GM18858 (cell line): ENCODE measurements around the gene PAX7.
"Not testable (repeated sequence)": the region's sequence is repeated elsewhere in the genome, so short reads cannot be mapped to it uniquely, and the experiment has no call there.

ENCODE experiments used
- ATAC-seq: cut with Tn5 transposase; IDR thresholded peaks from one replicate; pipeline ENCODE4 v1.9.1; 2021; ENCODE audit not compliant: unreplicated experiment

Gene PAX7

GRCh38 chr1:18630511-18631495, at the start of gene PAX7:
TSS of gene PAX7 (plus strand) at chr1:18630846. CDS start at chr1:18631604, 758 bp downstream.
- ATAC-seq: no peak

- no peak for ATAC-seq
Observed at GRCh38 chr1:18581420-18581880, 49.2 kb upstream of the PAX7 start.

GRCh38 chr1:18582890-18583289, 47.8 kb upstream of the PAX7 start:
- no peak for ATAC-seq

- ATAC-seq: no peak
Observed at GRCh38 chr1:18583326-18583941, 47.2 kb upstream of the PAX7 start.

GRCh38 chr1:18586016-18586415, 44.6 kb upstream of the PAX7 start:
- ATAC-seq: not testable (repeated sequence)

GRCh38 chr1:18588093-18588492, 42.6 kb upstream of the PAX7 start:
- ATAC-seq: no peak

GRCh38 chr1:18592368-18592767, 38.3 kb upstream of the PAX7 start:
- no peak for ATAC-seq

- no peak for ATAC-seq
Observed at GRCh38 chr1:18597160-18598042, 33.2 kb upstream of the PAX7 start.

- no peak for ATAC-seq
Observed at GRCh38 chr1:18599086-18599485, 31.6 kb upstream of the PAX7 start.

GRCh38 chr1:18599704-18600103, 30.9 kb upstream of the PAX7 start:
- no peak for ATAC-seq

GRCh38 chr1:18602533-18603211, 28.0 kb upstream of the PAX7 start:
- no peak for ATAC-seq

- ATAC-seq: no peak
Observed at GRCh38 chr1:18603212-18603852, 27.3 kb upstream of the PAX7 start.

- no peak for ATAC-seq
Observed at GRCh38 chr1:18606443-18607288, 24.0 kb upstream of the PAX7 start.

- no peak for ATAC-seq
Observed at GRCh38 chr1:18607289-18607760, 23.3 kb upstream of the PAX7 start.

- no peak for ATAC-seq
Observed at GRCh38 chr1:18608534-18608933, 22.1 kb upstream of the PAX7 start.

GRCh38 chr1:18611311-18611710, 19.3 kb upstream of the PAX7 start:
- ATAC-seq: no peak

GRCh38 chr1:18612073-18612472, 18.6 kb upstream of the PAX7 start:
- ATAC-seq: no peak

GRCh38 chr1:18614069-18614735, 16.4 kb upstream of the PAX7 start:
- ATAC-seq: no peak
